HG02798 (cell line): ENCODE results near the gene AKT2.

Experiments used
- ATAC-seq: cut with Tn5 transposase; IDR thresholded peaks from one replicate; pipeline ENCODE4 v1.9.1; 2021; ENCODE audit warnings: mild to moderate bottlenecking; ENCODE audit not compliant: unreplicated experiment, poor library complexity

The AKT2 gene

GRCh38 chr19:40255619-40256166, 29.5 kb downstream of the AKT2 start:
- no peak for ATAC-seq

GRCh38 chr19:40254714-40255418, 30.3 kb downstream of the AKT2 start:
- no peak for ATAC-seq

DNA sequence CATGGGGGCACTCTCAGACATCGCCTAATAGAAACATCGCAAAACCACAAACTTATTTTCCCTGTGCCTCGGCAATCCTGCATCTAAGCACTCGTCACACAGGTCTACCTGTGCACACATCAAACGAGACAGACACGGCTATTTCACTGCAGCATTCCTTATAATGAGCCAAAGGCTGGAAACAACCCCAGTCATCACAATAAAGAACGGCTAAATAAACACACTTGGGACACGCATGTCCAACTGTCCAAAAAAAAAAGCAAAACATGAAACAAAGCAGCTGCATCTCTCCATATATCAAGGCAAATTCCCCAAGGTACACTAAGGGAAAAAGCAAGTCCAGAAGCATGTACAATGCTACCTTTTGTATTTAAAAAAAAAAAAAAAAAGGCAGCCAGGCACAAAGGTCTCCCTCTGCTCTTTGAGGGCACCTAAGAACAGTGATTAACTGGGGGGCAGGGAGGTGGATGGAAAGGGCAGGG, 31.5 kb downstream of the AKT2 start:
- ATAC-seq = no peak

GRCh38 chr19:40252395-40252794, 32.8 kb downstream of the AKT2 start:
- ATAC-seq = no peak

DNA sequence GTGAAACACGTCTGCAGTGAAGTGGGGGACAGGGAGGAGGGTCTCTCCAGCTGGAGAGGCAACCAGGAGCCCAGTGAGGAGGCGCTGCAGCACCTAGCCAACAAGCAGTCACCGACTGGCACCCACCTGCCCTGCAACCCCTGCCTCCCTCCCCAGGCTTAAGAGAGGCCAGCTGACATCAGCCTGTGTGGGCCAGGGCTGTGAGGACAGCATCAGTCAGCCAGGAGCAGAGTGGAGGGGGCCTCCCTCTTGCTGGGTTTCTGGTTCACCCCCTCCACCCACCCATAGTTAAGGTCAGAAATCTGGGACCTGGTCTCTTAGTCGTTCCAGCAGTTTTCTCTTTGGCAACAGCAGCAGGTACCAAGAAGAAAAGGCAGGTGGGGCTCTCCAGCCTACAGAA, 33.2 kb downstream of the AKT2 start:
- no peak for ATAC-seq

GRCh38 chr19:40251244-40251643, 33.9 kb downstream of the AKT2 start:
- ATAC-seq = no peak

GRCh38 chr19:40249781-40250180, 35.4 kb downstream of the AKT2 start:
- no peak for ATAC-seq

GRCh38 chr19:40249201-40249600, 35.9 kb downstream of the AKT2 start:
- ATAC-seq = no peak

DNA sequence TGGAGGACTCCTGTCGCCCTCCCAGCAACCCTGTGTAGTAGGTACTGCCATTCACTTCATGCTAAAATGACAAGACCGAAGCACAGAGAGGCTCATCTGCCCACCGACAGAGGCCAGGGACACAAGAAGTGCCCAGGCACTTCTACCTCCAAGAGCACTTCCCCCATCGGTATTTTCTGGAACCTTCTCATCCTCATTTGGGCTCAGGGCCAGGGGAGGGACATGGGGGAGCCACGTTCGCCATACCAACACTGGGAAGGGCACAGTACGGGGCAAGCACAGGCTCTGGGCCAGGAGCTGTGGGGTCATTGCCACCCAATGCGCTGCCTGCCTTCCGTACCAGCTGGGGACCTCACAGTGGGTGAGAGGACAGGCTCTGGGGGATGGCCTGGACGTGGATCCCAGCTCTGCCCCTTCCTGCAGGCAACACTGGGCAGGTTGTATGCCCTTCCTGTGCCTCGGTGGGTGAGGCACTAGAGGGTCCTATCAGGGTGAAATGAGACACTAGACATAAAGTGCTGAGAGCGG, 37.3 kb downstream of the AKT2 start:
- no peak for ATAC-seq

- no peak for ATAC-seq
These were observed 38.0 kb downstream of the AKT2 start for GRCh38 chr19:40247178-40247577.

DNA sequence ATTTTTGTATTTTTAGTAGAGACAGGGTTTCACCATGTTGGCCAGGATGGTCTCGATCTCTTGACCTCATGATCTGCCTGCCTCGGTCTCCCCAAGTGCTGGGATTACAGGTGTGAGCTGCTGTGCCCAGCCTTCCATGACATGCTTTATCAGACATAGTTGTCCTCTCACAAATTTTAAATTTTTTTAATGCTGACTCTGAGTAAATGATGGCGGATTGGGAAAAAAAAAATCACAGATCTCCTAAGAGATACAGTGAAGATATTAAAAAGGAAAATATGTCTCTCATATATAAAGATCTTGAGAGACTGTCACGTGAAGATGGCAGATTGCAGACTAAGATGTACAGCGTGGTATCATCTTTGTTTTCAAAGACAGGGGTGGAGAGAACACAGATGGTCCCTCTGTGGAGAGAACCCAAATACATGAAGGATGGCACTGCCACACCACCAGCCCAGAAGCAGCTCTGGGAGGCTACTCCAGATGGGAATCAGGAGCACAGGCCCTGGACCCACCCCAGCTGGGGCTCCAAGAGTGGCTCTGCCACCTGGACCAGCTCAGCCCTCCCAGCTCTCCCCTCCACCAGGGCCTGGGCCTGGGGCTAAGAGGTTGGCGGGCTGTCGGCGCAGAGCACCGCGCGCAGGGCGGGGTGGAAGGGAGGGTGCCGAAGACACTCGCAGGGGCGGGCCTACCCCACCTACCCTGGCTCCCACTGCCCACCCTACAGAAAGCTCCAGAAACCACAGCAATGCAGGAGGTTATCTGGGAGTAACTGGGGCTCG, 38.7 kb downstream of the AKT2 start:
- no peak for ATAC-seq

DNA sequence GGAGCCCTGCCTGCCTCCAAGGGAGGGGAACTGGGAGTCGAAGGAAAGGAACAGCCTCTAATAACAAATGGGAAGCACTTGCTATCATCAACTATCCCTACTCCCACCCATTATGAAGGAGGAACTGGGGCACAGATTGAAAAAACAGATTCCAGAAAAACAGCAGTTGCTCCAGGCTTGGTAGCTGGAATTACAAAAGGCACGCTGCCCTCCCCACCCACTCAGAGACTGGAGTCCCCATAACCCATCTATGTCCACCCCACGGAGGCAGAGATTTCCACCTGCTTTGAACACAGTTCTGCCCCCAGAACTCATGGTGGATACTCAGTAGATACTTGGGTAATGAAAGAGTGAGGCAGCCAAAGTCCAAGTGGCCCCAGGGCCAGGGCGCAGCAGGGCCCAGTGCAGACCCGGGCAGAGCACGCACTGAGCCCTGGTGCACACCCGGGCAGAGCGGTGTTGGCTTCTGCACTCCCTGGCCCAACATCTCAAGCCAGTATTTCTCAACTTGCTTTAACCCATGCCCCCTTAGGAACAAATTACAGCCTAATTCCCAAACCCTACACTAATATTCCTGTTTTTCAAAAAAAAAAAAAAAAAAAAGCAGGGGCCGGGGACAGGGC, 39.5 kb downstream of the AKT2 start:
- no peak for ATAC-seq

DNA sequence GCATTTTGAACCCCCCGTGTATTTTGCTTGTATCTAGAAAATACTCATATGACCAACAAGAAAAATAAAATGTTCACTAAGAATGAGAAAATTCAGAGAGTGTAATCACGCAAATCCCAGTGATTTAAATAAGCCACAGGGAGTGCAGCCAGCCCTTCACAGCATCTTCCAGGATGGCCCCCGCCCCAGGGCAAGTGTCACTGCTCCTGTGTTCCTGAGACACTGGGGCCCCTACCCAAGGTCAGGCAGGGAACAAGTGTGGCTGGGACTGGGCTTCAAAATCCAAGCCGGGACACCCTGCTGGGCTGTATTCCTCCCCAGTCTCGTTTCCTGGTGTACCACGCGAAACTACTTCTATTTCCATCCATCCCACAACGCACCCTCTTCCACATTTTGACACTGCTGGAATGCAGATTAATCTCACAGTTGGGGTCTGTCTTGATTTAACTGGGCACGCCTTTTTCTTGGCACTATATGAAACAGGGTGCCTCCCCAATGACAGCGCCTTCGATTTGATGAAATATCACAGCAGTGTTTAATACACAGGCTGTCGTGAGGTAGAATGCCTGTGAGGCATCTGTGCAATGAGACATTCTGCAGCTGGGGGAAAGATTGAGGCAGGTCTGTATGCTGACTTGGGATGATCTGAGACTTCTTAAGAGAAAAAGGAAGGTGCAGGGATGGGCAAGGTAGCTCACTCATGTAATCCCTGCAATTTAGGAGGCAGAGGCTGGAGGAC, 40.4 kb downstream of the AKT2 start:
- no peak for ATAC-seq

DNA sequence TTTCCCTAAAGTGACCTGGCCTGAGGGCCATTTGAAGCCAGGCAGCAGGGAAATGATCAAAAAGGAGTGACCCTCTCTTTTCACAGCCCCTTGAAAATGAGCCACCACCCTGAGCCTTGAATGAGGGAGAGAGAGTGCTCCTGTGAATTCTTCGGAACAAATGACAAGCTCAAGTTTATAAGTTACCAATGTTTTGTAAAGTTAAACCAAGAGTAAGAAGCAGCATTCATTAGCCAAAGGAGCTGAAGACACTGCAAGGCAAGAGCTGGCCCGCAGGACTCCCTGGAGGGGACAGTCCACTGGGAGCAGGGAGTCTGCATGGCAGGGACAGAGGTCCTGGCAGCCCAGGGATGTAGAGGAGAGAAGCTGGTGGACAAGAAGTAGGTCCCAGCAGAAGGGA, 42.0 kb downstream of the AKT2 start:
- no peak for ATAC-seq

DNA sequence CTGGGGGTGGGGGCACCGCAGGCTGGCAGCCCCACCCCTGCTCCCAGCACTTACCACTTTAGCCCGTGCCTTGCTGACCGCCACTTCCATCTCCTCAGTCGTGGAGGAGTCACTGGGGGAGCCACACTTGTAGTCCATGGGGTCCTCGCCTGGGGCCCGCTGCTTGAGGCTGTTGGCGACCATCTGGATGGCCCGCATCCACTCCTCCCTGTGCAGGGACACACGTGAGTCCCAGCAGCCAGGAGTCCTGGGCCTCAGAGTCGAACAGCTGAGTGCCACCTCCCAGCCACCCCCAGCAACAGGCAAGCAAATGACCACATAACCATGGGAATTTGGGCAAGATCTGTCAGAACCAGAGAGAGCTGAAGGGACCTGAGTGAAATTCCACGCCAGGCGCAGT, 42.7 kb downstream of the AKT2 start:
- ATAC-seq = no peak

DNA sequence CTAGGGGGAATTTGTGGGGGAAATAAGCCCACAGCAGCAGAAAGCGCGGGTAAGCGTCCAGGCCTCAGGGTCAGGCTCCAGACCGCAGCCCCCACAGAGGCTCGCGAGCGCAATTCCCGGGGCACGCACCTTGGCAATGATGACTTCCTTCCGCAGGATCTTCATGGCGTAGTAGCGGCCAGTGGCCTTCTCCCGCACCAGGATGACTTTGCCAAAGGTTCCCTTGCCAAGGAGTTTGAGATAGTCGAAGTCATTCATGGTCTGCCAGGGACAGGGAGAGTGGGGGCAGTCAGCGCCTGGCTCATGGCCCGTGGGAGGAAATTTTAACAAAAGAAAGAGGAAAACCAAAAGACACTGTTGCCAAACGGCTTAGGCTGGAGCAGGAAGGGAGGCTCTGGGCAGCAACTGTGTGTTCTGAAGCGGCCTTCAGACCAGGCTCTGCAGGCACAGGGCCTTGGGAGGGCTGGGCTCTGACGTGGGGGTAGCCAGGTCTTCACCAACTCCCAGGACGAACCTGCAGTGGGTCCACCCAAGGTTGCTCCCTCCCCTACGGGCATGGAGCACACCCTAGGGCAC, 43.2 kb downstream of the AKT2 start:
- ATAC-seq = no peak

- ATAC-seq = no peak
These were observed 43.9 kb downstream of the AKT2 start for GRCh38 chr19:40241125-40241808.

DNA sequence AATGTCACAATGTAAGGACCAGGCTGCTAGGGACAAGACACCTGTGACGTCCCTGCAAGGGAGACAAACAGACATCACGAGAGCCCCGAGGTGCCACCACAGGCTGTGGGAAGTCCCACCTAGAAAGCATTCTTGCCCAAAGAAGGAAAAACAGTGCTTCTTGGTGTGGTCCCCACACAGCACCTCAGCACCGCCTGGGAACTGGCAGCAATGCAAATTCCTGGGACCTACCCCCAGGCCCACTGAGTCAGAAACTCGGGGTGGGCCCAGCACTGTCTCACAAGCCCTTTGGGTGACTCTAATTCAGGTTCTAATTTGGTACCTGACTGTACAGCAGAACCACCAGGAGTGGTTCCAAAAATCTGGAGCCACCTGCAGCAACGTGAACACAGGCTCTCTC, 44.8 kb downstream of the AKT2 start:
- no peak for ATAC-seq
